ENCODE results near the gene SMIM13. TPM values are rescaled to one million over a fixed set of nuclear protein-coding genes. Genes with fewer than 3 reads are reported as not detected.

Gene SMIM13
- total RNA-seq, 4 donors from 2014 or later: 5.3 to 7.8 (median 7.1) TPM

DNA sequence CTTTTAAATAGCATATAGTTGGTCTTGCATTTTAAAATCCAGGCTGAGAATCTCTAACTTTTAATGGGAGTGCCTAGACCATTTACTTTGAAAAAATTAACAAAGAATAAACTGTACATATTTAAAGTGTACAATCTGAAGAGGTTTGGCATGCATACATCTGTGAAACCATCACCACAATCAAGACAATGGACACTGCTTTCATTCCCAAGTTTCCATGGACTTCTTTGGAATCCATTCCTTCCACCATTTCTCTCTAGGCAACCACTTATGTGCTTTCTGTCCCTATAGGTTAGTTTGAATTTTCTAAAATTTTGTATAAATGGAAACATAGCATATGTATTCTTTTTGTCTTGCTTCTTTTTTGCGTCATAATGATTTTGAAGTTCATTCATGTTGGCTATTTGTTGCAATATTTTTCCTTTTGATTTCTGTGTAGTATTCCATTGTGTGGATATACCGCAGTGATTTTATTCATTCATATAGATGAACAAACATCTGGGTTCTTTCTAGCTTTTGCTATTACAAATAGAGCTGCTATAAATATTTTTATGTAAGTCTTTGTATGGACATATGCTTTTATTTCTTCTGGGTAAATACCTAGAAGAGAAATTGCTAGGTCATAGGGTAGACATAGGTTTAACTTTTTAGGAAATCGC is 88.0 kb downstream of the SMIM13 start:
- Histone ChIP-seq H3K27me3 (no peaks in the 10 kb centered on the region), H3K4me1 (peaks cover 11 to 17% of the 10 kb centered on the region in 2 donors), H3K27ac (no peak overlapping the region), H3K4me3 (replicated peaks in 1 of 3) (no peak overlapping the region), H3K9me3 (no peaks in the 10 kb centered on the region), H3K36me3 (peaks cover 16 to 24% of the 10 kb centered on the region in 2 donors)
- TF ChIP-seq POLR2A (IDR thresholded peaks at IDR 0.05): no peak
- TF ChIP-seq, protein P1, sequence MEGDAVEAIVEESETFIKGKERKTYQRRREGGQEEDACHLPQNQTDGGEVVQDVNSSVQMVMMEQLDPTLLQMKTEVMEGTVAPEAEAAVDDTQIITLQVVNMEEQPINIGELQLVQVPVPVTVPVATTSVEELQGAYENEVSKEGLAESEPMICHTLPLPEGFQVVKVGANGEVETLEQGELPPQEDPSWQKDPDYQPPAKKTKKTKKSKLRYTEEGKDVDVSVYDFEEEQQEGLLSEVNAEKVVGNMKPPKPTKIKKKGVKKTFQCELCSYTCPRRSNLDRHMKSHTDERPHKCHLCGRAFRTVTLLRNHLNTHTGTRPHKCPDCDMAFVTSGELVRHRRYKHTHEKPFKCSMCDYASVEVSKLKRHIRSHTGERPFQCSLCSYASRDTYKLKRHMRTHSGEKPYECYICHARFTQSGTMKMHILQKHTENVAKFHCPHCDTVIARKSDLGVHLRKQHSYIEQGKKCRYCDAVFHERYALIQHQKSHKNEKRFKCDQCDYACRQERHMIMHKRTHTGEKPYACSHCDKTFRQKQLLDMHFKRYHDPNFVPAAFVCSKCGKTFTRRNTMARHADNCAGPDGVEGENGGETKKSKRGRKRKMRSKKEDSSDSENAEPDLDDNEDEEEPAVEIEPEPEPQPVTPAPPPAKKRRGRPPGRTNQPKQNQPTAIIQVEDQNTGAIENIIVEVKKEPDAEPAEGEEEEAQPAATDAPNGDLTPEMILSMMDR (IDR thresholded peaks at IDR 0.05): no peak
- WGBS, 2 donors: 96 to 99% methylated on average over 3 of the region's 3 CpGs
- no peak for DNase-seq
- intact Hi-C loops (cut with DNase I): no loop called here

DNA sequence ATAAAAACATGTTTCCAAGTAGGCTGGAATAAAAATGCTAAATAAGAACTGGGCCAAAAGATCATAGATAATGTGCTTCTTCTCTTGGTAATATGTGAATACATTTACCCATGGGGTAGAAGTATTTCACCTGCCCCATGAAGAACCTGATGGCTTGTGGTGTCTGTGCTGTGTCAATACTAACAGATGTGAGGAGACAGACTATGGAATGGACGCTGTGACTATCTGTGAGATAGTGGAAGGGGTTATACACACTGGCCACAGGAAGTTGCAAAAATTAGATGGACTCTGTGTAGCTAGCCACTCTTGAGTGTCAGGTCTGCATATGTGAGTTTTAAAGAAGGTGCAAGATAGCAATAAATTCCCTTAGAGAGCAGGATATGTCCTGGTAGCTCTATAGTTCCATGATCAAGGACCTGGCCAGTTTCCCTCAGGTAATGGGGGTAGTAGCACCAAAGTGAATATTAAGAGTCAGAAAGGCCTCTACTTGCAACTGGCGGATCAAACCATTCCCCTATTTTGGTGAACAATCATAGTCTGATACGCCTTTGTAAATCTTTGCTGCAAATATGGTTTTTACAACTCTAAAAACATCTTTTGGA is 90.2 kb downstream of the SMIM13 start:
- H3K27ac ChIP-seq: peak overlapping the region; percentile 46 to 66 (median 51)
- no peaks in the 10 kb centered on the region for H3K9me3 ChIP-seq
- TF ChIP-seq, protein P1 (IDR thresholded peaks at IDR 0.05): no peak
- no peak for TF ChIP-seq POLR2A (IDR thresholded peaks at IDR 0.05)
- 88 to 93% methylated on average over 3 of the region's 3 CpGs for WGBS, 2 donors
- peaks cover 11 to 17% of the 10 kb centered on the region in 2 donors for H3K4me1 ChIP-seq
- intact Hi-C loops (cut with DNase I): no loop called here
- no peaks in the 10 kb centered on the region for H3K27me3 ChIP-seq
- no peak overlapping the region for H3K4me3 ChIP-seq (replicated peaks in 1 of 3)
- peaks cover 38 to 45% of the 10 kb centered on the region in 2 donors for H3K36me3 ChIP-seq
- DNase-seq: no peak

DNA sequence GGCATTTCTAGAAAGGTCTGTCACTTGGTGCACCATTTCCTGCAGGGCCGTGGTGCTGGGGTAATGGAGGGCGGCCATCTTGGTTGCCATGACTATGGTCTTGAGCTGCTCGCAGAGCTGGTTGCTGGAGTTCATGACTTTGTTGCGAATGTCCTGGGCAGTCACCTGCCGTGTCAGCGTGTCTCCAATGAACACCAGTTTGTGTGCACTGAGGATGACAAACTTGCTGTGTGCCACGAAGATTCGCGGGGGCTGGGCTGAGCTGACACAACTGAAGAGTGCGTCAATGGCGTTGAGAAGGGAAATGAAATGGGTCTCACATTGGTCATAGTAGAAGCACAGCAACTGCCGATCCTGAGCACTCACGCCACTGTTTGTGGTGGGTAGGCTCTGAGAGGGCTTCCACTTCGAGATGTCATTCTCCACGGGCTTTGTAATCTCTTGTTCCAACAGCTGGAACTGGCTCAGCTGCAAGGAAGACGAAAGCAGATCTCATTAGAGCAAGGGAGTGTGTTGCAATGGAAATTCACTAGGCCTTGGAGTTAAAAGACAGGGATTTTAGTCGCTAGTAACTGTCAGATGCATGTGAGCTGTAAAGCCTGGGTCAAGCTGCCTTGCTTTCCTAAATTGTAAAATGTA is 91.7 kb downstream of the SMIM13 start:
- H3K4me1 ChIP-seq: peaks cover 11 to 17% of the 10 kb centered on the region in 2 donors
- TF ChIP-seq, protein P1 (IDR thresholded peaks at IDR 0.05): no peak
- no peak for TF ChIP-seq POLR2A (IDR thresholded peaks at IDR 0.05)
- WGBS, 2 donors: 95 to 96% methylated on average over 17 of the region's 17 CpGs

DNA sequence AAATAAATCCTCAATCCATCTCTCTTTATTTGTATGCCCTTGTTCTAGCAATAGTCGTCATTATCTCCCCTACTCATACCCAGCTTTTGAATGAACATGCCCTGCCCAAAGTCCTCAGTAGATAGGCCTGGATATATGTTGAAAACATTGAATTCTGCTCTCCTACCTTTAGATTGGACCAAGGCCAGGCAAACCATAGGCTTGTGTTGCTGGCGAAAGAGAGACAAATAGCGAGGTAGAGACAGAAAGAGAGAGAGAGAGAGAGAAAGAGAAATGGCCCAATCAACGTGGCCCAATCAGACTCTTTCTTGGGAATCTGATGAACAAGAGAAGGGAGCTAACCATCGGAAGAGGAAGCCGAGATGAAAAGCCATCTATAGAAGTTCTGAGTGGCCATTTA is 93.7 kb downstream of the SMIM13 start:
- H3K27ac ChIP-seq: peak overlapping the region in 1 of 3 donors; percentile 37
- WGBS, 2 donors: 94 to 98% methylated on average over 6 of the region's 6 CpGs

More for the DNA sequence above, 91.7 kb downstream of the SMIM13 start:
- intact Hi-C loops (cut with DNase I): no loop called here
- Histone ChIP-seq H3K27me3 (no peaks in the 10 kb centered on the region), H3K4me3 (replicated peaks in 1 of 3) (no peak overlapping the region), H3K9me3 (no peaks in the 10 kb centered on the region), H3K36me3 (peaks cover 51 to 60% of the 10 kb centered on the region in 2 donors), H3K27ac (peak overlapping the region in 2 of 3 donors; percentile 51 to 66)
- DNase-seq: no peak

More for the DNA sequence above, 93.7 kb downstream of the SMIM13 start:
- intact Hi-C loops (cut with DNase I): no loop called here
- Histone ChIP-seq H3K36me3 (peaks cover 69 to 79% of the 10 kb centered on the region in 2 donors), H3K27me3 (no peaks in the 10 kb centered on the region), H3K9me3 (no peaks in the 10 kb centered on the region), H3K4me3 (replicated peaks in 1 of 3) (no peak overlapping the region), H3K4me1 (peaks cover 11 to 17% of the 10 kb centered on the region in 2 donors)
- TF ChIP-seq POLR2A (IDR thresholded peaks at IDR 0.05): no peak
- TF ChIP-seq, protein P1 (IDR thresholded peaks at IDR 0.05): no peak
- no peak for DNase-seq

Small RNA genes lying within 50 kb of the gene (small RNA-seq; reads per million reads assigned to genes)
- gene AL136139.1: not detected

Other genes with a start within 250 kb of the SMIM13 start
- not detected for gene GCM2, start 211.8 kb upstream of the SMIM13 start, total RNA-seq
- 1 to 10 TPM in 3 of 4 donors, under 1 TPM in 1; 0.78 to 4.5 (median 1.8) TPM for gene SYCP2L, start 206.8 kb upstream of the SMIM13 start, total RNA-seq
- 1 to 10 TPM in 1 of 4 donors, under 1 TPM in 3; 0.27 to 1.0 (median 0.72) TPM for gene ELOVL2, start 49.5 kb upstream of the SMIM13 start, total RNA-seq
- gene ERVFRD-1, start 17.9 kb downstream of the SMIM13 start, total RNA-seq: not detected
- 10 to 100 TPM; 42.1 to 78.3 (median 61.7) TPM for gene NEDD9, start 138.8 kb downstream of the SMIM13 start, total RNA-seq